ENCODE measurements around the gene GSG1L2. TPM values are rescaled to one million over a fixed set of nuclear protein-coding genes. Genes with fewer than 3 reads are reported as not detected.
"Not testable (repeated sequence)": the region's sequence is repeated elsewhere in the genome, so short reads cannot be mapped to it uniquely, and the experiment has no call there.

Gene GSG1L2
- total RNA-seq, 4 donors from 2014 or later = not detected

DNA sequence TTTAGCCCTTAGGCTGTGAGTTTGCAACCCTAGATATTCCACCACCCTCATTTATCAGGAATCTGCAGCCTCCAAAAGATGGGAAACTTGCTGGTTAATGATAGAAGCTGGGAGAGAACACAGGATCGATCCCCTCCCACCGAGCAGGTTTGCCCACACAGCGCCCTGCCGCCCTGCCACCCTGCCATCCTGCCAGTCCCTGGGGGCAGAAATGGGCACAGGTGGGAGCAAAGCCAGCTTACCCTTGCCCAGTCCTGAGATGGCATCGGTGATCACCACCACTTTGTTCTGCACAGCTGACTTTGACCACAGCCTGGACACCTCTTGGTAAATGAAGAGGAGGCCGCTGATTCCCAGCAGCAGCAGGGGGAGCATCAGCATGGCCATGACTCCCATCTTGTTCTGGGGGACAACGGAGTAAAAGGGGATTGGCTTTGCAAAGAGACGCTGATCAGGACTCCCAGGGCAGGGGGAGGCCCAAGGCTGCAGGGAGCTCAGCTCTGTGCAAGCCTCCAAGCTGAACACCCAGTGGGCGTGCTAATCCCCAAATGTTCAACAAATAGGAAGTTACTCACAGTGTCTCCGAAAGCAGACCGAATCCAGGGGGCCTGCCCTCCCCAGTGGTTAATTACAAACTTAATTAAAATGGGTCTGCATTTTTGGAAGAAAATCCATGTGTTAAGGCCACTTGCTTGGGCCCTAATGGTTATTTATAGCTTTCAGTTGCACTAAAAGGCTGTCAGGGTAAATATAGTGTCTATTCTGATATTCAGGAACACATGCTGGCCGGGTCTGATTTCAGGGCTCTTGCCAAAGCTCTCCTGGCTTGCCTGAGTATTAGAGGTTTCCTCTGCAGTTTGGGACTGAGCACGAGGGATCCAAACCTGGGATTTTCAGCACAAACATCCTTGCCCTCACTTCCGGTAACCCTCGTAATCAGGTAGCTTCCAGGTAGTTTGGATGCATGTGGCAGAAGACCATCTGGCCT lies 30.7 kb downstream of the GSG1L2 start, which contains the start of gene DHRS7C:
DHRS7C (minus strand) TSS at position 704 of the 988 bp plus-strand sequence; CDS start at position 396, 308 bp downstream.
- H3K4me1 ChIP-seq = no peaks in the 10 kb centered on the region
- TF ChIP-seq EP300 (IDR thresholded peaks at IDR 0.05) = no peak
- TF ChIP-seq, protein P1, sequence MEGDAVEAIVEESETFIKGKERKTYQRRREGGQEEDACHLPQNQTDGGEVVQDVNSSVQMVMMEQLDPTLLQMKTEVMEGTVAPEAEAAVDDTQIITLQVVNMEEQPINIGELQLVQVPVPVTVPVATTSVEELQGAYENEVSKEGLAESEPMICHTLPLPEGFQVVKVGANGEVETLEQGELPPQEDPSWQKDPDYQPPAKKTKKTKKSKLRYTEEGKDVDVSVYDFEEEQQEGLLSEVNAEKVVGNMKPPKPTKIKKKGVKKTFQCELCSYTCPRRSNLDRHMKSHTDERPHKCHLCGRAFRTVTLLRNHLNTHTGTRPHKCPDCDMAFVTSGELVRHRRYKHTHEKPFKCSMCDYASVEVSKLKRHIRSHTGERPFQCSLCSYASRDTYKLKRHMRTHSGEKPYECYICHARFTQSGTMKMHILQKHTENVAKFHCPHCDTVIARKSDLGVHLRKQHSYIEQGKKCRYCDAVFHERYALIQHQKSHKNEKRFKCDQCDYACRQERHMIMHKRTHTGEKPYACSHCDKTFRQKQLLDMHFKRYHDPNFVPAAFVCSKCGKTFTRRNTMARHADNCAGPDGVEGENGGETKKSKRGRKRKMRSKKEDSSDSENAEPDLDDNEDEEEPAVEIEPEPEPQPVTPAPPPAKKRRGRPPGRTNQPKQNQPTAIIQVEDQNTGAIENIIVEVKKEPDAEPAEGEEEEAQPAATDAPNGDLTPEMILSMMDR (IDR thresholded peaks at IDR 0.05) = no peak
- TF ChIP-seq POLR2A (IDR thresholded peaks at IDR 0.05) = no peak
- H3K9me3 ChIP-seq = no peaks in the 10 kb centered on the region
- H3K4me3 ChIP-seq = no peak within 1 kb of the TSS
- H3K36me3 ChIP-seq = no peaks in the 10 kb centered on the region
- H3K27me3 ChIP-seq = no peaks in the 10 kb centered on the region
- H3K27ac ChIP-seq = no peak within 1 kb of the TSS
- WGBS, 2 donors = 74 to 75% methylated on average over 15 of the region's 15 CpGs
- no peak for DNase-seq (ENCODE audit: low spot score in 2 of 2)

DNA sequence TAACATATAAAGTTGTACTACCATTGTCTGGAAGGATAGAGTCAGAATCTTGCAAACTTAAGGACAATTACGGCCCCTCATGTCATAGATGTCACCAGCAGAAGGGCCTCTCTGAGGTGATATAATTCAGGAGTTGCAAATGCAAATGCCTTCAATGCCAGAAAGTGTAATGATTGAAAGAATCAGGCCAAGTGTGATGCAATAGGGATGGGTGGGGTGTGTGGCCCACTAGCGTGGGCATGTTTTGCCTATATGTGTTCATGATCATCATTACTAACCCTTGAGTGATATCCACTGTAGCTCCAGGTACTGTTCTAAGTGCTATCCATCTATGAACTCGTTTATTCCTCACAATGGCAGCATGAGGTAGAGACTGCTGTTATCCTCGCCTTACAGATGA lies 31.6 kb downstream of the GSG1L2 start:
- WGBS, 2 donors = 84 to 86% methylated on average over 4 of the region's 4 CpGs
- TF ChIP-seq POLR2A (IDR thresholded peaks at IDR 0.05) = no peak
- TF ChIP-seq, protein P1 (IDR thresholded peaks at IDR 0.05) = no peak
- TF ChIP-seq EP300 (IDR thresholded peaks at IDR 0.05) = no peak
- no peak overlapping the region for H3K27ac ChIP-seq
- H3K9me3 ChIP-seq = no peaks in the 10 kb centered on the region
- H3K4me3 ChIP-seq = no peak overlapping the region
- H3K27me3 ChIP-seq = no peaks in the 10 kb centered on the region
- no peaks in the 10 kb centered on the region for H3K4me1 ChIP-seq
- DNase-seq (ENCODE audit: low spot score in 2 of 2) = no peak
- no peaks in the 10 kb centered on the region for H3K36me3 ChIP-seq

DNA sequence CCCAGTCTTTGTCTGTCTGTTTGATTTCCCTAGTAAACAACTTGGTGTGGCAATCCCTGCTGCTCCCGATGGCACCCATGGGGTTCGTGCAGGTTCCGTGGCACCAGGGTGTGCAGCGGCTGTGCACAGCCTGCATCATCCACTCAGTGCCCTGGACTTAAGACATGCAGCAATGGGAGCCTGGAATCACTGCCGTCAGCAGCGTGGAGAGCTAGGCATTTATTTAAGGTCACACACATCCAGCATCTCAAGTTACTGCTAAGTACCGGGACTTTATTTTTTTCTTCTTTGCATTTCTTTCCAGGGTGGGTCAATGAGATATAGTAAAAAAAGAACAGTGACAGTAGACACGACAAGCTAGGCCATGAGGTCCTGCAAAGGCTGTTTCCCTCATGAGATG lies 33.3 kb downstream of the GSG1L2 start:
- DNase-seq (ENCODE audit: low spot score in 2 of 2) = no peak
- H3K27me3 ChIP-seq = no peaks in the 10 kb centered on the region
- H3K4me1 ChIP-seq = no peaks in the 10 kb centered on the region
- WGBS, 2 donors = 69 to 77% methylated on average over 8 of the region's 8 CpGs
- H3K9me3 ChIP-seq = no peaks in the 10 kb centered on the region
- no peak overlapping the region for H3K4me3 ChIP-seq
- H3K36me3 ChIP-seq = no peaks in the 10 kb centered on the region
- TF ChIP-seq POLR2A (IDR thresholded peaks at IDR 0.05) (no peak), EP300 (IDR thresholded peaks at IDR 0.05) (no peak)
- TF ChIP-seq, protein P1 (IDR thresholded peaks at IDR 0.05) = no peak
- no peak overlapping the region for H3K27ac ChIP-seq

DNA sequence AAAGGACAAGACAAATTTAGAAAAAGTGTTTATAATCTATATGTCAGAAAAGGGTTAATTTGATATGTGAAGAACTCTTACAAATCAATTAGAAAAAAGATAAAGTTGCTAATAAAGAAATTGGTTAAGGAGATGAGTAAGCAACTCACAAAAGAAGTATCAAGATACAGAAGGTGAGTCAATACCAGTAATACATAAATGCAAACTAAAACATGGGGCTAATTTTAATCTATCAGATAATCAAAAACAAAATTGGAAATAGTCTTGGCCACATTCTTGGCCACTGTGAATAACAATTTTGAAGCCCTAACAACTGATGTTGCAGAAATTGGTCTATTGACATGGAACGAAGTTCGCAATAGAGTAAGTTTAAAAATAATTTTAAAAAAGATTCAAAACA lies 37.3 kb downstream of the GSG1L2 start:
- Histone ChIP-seq H3K27me3 (no peaks in the 10 kb centered on the region), H3K9me3 (no peaks in the 10 kb centered on the region), H3K4me1 (no peaks in the 10 kb centered on the region), H3K4me3 (no peak overlapping the region), H3K27ac (no peak overlapping the region), H3K36me3 (no peaks in the 10 kb centered on the region)
- 91 to 99% methylated on average over 2 of the region's 2 CpGs for WGBS, 2 donors
- TF ChIP-seq POLR2A (IDR thresholded peaks at IDR 0.05) (no peak), EP300 (IDR thresholded peaks at IDR 0.05) (no peak)
- TF ChIP-seq, protein P1 (IDR thresholded peaks at IDR 0.05) = no peak
- no peak for DNase-seq (ENCODE audit: low spot score in 2 of 2)

DNA sequence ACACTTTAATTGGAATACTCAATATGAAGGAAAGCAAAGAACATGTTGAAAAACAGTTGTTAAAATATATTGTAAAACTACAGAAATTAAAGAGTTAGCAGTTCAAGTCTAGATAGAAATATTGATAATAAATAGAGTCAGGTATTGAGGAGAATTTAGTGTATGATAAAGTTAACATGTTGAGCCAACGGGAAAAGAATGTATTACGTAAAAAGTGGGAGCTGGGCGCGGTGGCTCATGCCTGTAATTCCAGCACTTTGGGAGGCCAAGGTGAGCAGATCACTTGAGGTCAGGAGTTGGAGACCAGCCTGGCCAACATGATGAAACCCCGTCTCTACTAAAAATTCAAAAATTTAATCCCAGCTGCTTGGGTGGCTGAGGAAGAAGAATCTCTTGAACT lies 38.4 kb downstream of the GSG1L2 start:
- not testable (repeated sequence) for DNase-seq (ENCODE audit: low spot score in 2 of 2); H3K27ac ChIP-seq; H3K27me3 ChIP-seq; H3K4me1 ChIP-seq; H3K36me3 ChIP-seq; H3K4me3 ChIP-seq; H3K9me3 ChIP-seq
- WGBS, 2 donors = 83 to 85% methylated on average over 5 of the region's 5 CpGs

All from tibial nerve (tissue), 4 donors.